HEK293 (cell line): ENCODE results near the gene GET3.

Source experiments
- EGR2 ChIP-seq: fragments of 450-650 bp; formaldehyde crosslinking; IDR thresholded peaks from 2 replicates; pipeline ENCODE4 v1.5.1; 2016; ENCODE audit warnings: low read depth, missing biosample characterization, missing genetic modification characterization
- FEZF1 ChIP-seq: fragments of 450-650 bp; formaldehyde crosslinking; IDR thresholded peaks from 2 replicates; pipeline ENCODE4 v1.5.1; 2016; ENCODE audit warnings: missing biosample characterization, missing genetic modification characterization
- HOXC10 ChIP-seq: sonication (generic); formaldehyde crosslinking; IDR thresholded peaks from 2 replicates; pipeline ENCODE4 v1.8.1; 2023; ENCODE audit warnings: mild to moderate bottlenecking, missing genetic modification reagents
- IKZF3 ChIP-seq: fragments of 450-650 bp; IDR thresholded peaks from 2 replicates; pipeline ENCODE4 v1.5.0; 2018; ENCODE audit warnings: missing biosample characterization, mild to moderate bottlenecking, missing genetic modification characterization, moderate library complexity
- MZF1 ChIP-seq: fragments of 450-650 bp; formaldehyde crosslinking; IDR thresholded peaks from 2 replicates; pipeline ENCODE4 v1.5.1; 2017; ENCODE audit warnings: missing biosample characterization, missing genetic modification characterization, borderline replicate concordance
- OVOL3 ChIP-seq: fragments of 450-650 bp; formaldehyde crosslinking; IDR thresholded peaks from 2 replicates; pipeline ENCODE4 v1.5.1; 2016; ENCODE audit warnings: missing biosample characterization, missing genetic modification characterization
- SP3 ChIP-seq: fragments of 450-650 bp; formaldehyde crosslinking; IDR thresholded peaks from 2 replicates; pipeline ENCODE4 v1.5.1; 2016; ENCODE audit warnings: missing biosample characterization, missing genetic modification characterization
- SP7 ChIP-seq: fragments of 450-650 bp; formaldehyde crosslinking; IDR thresholded peaks from 2 replicates; pipeline ENCODE4 v1.5.1; 2016; ENCODE audit warnings: missing biosample characterization, missing genetic modification characterization
- TCF7L2 ChIP-seq: IDR thresholded peaks from 2 replicates; pipeline ENCODE4 v1.6.1; 2011; ENCODE audit warnings: low read depth, mild to moderate bottlenecking, inconsistent platforms, low read length, moderate library complexity, borderline replicate concordance
- YY1 ChIP-seq: fragments of 450-650 bp; formaldehyde crosslinking; IDR thresholded peaks from 2 replicates; pipeline ENCODE4 v1.5.1; 2018; ENCODE audit warnings: missing biosample characterization, missing genetic modification characterization
- ZBTB17 ChIP-seq: fragments of 450-650 bp; formaldehyde crosslinking; IDR thresholded peaks from 2 replicates; pipeline ENCODE4 v1.5.1; 2016; ENCODE audit warnings: missing biosample characterization, missing genetic modification characterization
- ZBTB7A ChIP-seq: fragments of 450-650 bp; formaldehyde crosslinking; IDR thresholded peaks from 2 replicates; pipeline ENCODE4 v1.5.1; 2016; ENCODE audit warnings: low read depth, missing biosample characterization, missing genetic modification characterization
- ZFP41 ChIP-seq: fragments of 450-650 bp; formaldehyde crosslinking; IDR thresholded peaks from 2 replicates; pipeline ENCODE4 v1.5.1; 2016; ENCODE audit warnings: missing biosample characterization, missing genetic modification characterization, borderline replicate concordance
- ZFP69B ChIP-seq: fragments of 450-650 bp; formaldehyde crosslinking; IDR thresholded peaks from 2 replicates; pipeline ENCODE4 v1.5.1; 2016; ENCODE audit warnings: missing biosample characterization, missing genetic modification characterization
- ZNF121 ChIP-seq: fragments of 450-650 bp; formaldehyde crosslinking; IDR thresholded peaks from 2 replicates; pipeline ENCODE4 v1.5.1; 2016; ENCODE audit warnings: missing biosample characterization, missing genetic modification characterization
- ZNF133 ChIP-seq: fragments of 450-650 bp; formaldehyde crosslinking; IDR thresholded peaks from 2 replicates; pipeline ENCODE4 v1.5.1; 2016; ENCODE audit warnings: missing biosample characterization, missing genetic modification characterization
- ZNF214 ChIP-seq: fragments of 450-650 bp; formaldehyde crosslinking; IDR thresholded peaks from 2 replicates; pipeline ENCODE4 v1.5.1; 2017; ENCODE audit warnings: missing biosample characterization, mild to moderate bottlenecking, missing genetic modification characterization, borderline replicate concordance
- ZNF335 ChIP-seq: fragments of 450-650 bp; formaldehyde crosslinking; conservative IDR thresholded peaks from 2 replicates; pipeline ENCODE4 v1.5.1; 2016; ENCODE audit warnings: missing biosample characterization, missing genetic modification characterization
- ZNF366 ChIP-seq: fragments of 450-650 bp; formaldehyde crosslinking; conservative IDR thresholded peaks from 2 replicates; pipeline ENCODE4 v1.5.1; 2016; ENCODE audit warnings: missing biosample characterization, missing genetic modification characterization
- ZNF37A ChIP-seq: fragments of 450-650 bp; IDR thresholded peaks from 2 replicates; pipeline ENCODE4 v1.5.1; 2018; ENCODE audit warnings: missing biosample characterization, missing genetic modification characterization
- ZNF394 ChIP-seq: fragments of 450-650 bp; formaldehyde crosslinking; IDR thresholded peaks from 2 replicates; pipeline ENCODE4 v1.5.1; 2016; ENCODE audit warnings: missing biosample characterization, missing genetic modification characterization, mild to moderate bottlenecking, moderate library complexity, borderline replicate concordance
- ZNF600 ChIP-seq: fragments of 450-650 bp; formaldehyde crosslinking; IDR thresholded peaks from 2 replicates; pipeline ENCODE4 v1.5.1; 2016; ENCODE audit warnings: missing biosample characterization, missing genetic modification characterization
- ZNF629 ChIP-seq: fragments of 450-650 bp; formaldehyde crosslinking; IDR thresholded peaks from 2 replicates; pipeline ENCODE4 v1.5.1; 2017; ENCODE audit warnings: missing biosample characterization, missing genetic modification characterization
- ZNF768 ChIP-seq: fragments of 450-650 bp; formaldehyde crosslinking; IDR thresholded peaks from 2 replicates; pipeline ENCODE4 v1.5.1; 2018; ENCODE audit warnings: missing biosample characterization, mild to moderate bottlenecking, missing genetic modification characterization
- ZNF843 ChIP-seq: fragments of 450-650 bp; formaldehyde crosslinking; IDR thresholded peaks from 2 replicates; pipeline ENCODE4 v1.5.1; 2016; ENCODE audit warnings: missing biosample characterization, missing genetic modification characterization
- ZXDB ChIP-seq: fragments of 450-650 bp; formaldehyde crosslinking; IDR thresholded peaks from 2 replicates; pipeline ENCODE4 v1.5.1; 2016; ENCODE audit warnings: missing biosample characterization, missing genetic modification characterization
- TF ChIP-seq, protein P1 (sequence below): fragments of 450-650 bp; formaldehyde crosslinking; IDR thresholded peaks from 2 replicates; pipeline ENCODE4 v1.5.1; 2017; ENCODE audit warnings: missing biosample characterization, missing genetic modification characterization
- TF ChIP-seq, protein P2 (sequence below): fragments of 450-650 bp; IDR thresholded peaks from 2 replicates; pipeline ENCODE4 v1.5.1; 2018; ENCODE audit warnings: missing biosample characterization, missing genetic modification characterization
- TF ChIP-seq, protein P3 (sequence below): fragments of 450-650 bp; formaldehyde crosslinking; IDR thresholded peaks from 2 replicates; pipeline ENCODE4 v1.5.1; 2016; ENCODE audit warnings: missing biosample characterization, missing genetic modification characterization
- TF ChIP-seq, protein P4 (sequence below): fragments of 450-650 bp; IDR thresholded peaks from 2 replicates; pipeline ENCODE4 v1.5.1; 2018; ENCODE audit warnings: missing biosample characterization, mild to moderate bottlenecking, missing genetic modification characterization
- TF ChIP-seq, protein P5 (sequence below): fragments of 450-650 bp; formaldehyde crosslinking; IDR thresholded peaks from 2 replicates; pipeline ENCODE4 v1.5.1; 2017; ENCODE audit warnings: missing biosample characterization, missing genetic modification characterization

GET3 gene

DNA sequence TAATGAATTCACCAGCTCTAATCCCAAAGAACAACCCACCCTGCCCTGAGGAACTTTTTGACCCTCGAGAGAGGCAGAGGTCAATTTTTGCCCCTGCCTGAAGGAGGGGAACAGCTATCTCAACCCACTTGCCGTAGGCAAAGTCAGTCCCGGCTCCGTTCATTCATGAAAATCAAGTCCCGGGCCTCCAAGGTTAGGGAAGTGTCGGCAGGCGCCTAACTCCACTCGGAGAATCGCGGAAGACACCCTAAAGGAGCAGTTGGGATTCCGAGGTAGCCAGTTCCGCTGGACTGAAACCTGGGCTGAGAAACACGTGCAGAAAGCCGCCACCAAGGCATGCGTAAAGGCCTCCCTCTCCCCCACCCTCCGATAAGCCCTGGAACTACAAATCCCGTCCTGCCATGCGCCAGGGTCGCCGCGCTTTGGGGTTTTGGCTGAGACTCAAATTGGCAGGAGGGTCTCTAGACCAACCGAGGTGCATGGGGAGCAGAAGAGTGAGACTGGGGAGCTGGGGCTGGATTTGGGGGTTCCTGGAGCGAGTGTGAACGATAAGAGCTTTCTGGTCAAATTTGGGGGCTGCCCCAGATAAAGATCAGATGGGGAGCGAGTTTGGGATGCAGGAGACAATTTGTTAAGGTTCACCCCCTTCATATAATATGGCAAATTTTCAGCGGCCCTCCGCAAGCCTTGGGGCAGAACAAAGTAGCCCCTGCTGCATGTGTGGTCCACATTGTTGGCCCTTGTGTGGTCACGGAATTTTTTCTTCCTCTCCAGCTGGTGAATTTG lies 13.5 kb upstream of the GET3 start, which contains the start of gene TNPO2 (continued):
- no peak for TF ChIP-seq HOXC10 (CRISPR knock-in tag)
- no peak for TF ChIP-seq ZNF366 (tag by site-specific recombination)
- TF ChIP-seq ZNF600 (tag by site-specific recombination): 0 out of 2 replicates have a peak, but pooled peaks have one; percentile 53
- TF ChIP-seq ZNF768: no peak
- TF ChIP-seq, protein P1, sequence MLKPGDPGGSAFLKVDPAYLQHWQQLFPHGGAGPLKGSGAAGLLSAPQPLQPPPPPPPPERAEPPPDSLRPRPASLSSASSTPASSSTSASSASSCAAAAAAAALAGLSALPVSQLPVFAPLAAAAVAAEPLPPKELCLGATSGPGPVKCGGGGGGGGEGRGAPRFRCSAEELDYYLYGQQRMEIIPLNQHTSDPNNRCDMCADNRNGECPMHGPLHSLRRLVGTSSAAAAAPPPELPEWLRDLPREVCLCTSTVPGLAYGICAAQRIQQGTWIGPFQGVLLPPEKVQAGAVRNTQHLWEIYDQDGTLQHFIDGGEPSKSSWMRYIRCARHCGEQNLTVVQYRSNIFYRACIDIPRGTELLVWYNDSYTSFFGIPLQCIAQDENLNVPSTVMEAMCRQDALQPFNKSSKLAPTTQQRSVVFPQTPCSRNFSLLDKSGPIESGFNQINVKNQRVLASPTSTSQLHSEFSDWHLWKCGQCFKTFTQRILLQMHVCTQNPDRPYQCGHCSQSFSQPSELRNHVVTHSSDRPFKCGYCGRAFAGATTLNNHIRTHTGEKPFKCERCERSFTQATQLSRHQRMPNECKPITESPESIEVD (tag by site-specific recombination): no peak
- TF ChIP-seq, protein P2, sequence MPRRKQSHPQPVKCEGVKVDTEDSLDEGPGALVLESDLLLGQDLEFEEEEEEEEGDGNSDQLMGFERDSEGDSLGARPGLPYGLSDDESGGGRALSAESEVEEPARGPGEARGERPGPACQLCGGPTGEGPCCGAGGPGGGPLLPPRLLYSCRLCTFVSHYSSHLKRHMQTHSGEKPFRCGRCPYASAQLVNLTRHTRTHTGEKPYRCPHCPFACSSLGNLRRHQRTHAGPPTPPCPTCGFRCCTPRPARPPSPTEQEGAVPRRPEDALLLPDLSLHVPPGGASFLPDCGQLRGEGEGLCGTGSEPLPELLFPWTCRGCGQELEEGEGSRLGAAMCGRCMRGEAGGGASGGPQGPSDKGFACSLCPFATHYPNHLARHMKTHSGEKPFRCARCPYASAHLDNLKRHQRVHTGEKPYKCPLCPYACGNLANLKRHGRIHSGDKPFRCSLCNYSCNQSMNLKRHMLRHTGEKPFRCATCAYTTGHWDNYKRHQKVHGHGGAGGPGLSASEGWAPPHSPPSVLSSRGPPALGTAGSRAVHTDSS (tag by site-specific recombination): no peak
- no peak for TF ChIP-seq YY1 (tag by site-specific recombination)
- peak; percentile 50; the same call in 1 of the 2 replicates for TF ChIP-seq ZXDB (tag by site-specific recombination)
- peak; percentile 49; the same call in 1 of the 2 replicates for TF ChIP-seq SP3 (tag by site-specific recombination)
- no peak for TF ChIP-seq EGR2 (tag by site-specific recombination)
- no peak for TF ChIP-seq TCF7L2
- no peak for TF ChIP-seq OVOL3 (tag by site-specific recombination)
- TF ChIP-seq ZFP69B (tag by site-specific recombination): no peak; the same call in 1 of the 2 replicates
- TF ChIP-seq, protein P3, sequence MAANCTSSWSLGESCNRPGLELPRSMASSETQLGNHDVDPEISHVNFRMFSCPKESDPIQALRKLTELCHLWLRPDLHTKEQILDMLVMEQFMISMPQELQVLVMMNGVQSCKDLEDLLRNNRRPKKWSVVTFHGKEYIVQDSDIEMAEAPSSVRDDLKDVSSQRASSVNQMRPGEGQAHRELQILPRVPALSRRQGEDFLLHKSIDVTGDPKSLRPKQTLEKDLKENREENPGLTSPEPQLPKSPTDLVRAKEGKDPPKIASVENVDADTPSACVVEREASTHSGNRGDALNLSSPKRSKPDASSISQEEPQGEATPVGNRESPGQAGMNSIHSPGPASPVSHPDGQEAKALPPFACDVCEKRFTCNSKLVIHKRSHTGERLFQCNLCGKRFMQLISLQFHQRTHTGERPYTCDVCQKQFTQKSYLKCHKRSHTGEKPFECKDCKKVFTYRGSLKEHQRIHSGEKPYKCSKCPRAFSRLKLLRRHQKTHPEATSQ (tag by site-specific recombination): no peak
- peak; percentile 74 for TF ChIP-seq ZBTB7A (tag by site-specific recombination)
- TF ChIP-seq ZNF214 (tag by site-specific recombination): no peak
- TF ChIP-seq SP7: peak; percentile 20; the same call in 1 of the 2 replicates
- TF ChIP-seq IKZF3 (tag by site-specific recombination): peak; percentile 26; the same call in 1 of the 2 replicates
- TF ChIP-seq ZNF394 (tag by site-specific recombination): no peak
- no peak for TF ChIP-seq ZNF133 (tag by site-specific recombination)
- TF ChIP-seq ZNF335: peak; percentile 92
- peak; percentile 9; the same call in 1 of the 2 replicates for TF ChIP-seq FEZF1 (tag by site-specific recombination)
- no peak for TF ChIP-seq ZNF629
- TF ChIP-seq ZBTB17 (tag by site-specific recombination): peak; percentile 54
- TF ChIP-seq, protein P4, sequence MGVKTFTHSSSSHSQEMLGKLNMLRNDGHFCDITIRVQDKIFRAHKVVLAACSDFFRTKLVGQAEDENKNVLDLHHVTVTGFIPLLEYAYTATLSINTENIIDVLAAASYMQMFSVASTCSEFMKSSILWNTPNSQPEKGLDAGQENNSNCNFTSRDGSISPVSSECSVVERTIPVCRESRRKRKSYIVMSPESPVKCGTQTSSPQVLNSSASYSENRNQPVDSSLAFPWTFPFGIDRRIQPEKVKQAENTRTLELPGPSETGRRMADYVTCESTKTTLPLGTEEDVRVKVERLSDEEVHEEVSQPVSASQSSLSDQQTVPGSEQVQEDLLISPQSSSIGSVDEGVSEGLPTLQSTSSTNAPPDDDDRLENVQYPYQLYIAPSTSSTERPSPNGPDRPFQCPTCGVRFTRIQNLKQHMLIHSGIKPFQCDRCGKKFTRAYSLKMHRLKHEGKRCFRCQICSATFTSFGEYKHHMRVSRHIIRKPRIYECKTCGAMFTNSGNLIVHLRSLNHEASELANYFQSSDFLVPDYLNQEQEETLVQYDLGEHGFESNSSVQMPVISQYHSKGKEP: no peak
- TF ChIP-seq ZNF37A (tag by site-specific recombination): no peak
- TF ChIP-seq ZFP41: no peak
- TF ChIP-seq MZF1 (tag by site-specific recombination): no peak
- no peak for TF ChIP-seq ZNF843 (tag by site-specific recombination)
- TF ChIP-seq, protein P5, sequence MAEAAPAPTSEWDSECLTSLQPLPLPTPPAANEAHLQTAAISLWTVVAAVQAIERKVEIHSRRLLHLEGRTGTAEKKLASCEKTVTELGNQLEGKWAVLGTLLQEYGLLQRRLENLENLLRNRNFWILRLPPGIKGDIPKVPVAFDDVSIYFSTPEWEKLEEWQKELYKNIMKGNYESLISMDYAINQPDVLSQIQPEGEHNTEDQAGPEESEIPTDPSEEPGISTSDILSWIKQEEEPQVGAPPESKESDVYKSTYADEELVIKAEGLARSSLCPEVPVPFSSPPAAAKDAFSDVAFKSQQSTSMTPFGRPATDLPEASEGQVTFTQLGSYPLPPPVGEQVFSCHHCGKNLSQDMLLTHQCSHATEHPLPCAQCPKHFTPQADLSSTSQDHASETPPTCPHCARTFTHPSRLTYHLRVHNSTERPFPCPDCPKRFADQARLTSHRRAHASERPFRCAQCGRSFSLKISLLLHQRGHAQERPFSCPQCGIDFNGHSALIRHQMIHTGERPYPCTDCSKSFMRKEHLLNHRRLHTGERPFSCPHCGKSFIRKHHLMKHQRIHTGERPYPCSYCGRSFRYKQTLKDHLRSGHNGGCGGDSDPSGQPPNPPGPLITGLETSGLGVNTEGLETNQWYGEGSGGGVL (tag by site-specific recombination): no peak
- TF ChIP-seq ZNF121 (tag by site-specific recombination): no peak
